Mesenchymal stem cell (in vitro differentiated cells and primary cell): ENCODE measurements around the gene TMEM243.
A peak's percentile ranks its signal among the peaks of the same experiment; 100 is the strongest.

Experiments
- DNase-seq: peaks from one replicate; pipeline ENCODE4 v3.0.0-alpha.2; 2013
- H2AFZ ChIP-seq: one replicate; pipeline ENCODE4 v1.6.1; 2013; ENCODE audit warnings: low read depth, mild to moderate bottlenecking, control low read depth, inconsistent platforms, low read length, moderate library complexity
- H2AK5ac ChIP-seq: 2 replicates; pipeline ENCODE4 v1.6.1; 2013; ENCODE audit warnings: low read length, moderate library complexity, mild to moderate bottlenecking, inconsistent platforms; ENCODE audit not compliant: severe bottlenecking
- H2BK120ac ChIP-seq: one replicate; pipeline ENCODE4 v1.6.1; 2013; ENCODE audit warnings: low read depth, mild to moderate bottlenecking, inconsistent platforms, low read length, moderate library complexity
- H2BK12ac ChIP-seq, 2 experiments: one replicate each; pipeline ENCODE4 v1.6.1; 2013; ENCODE audit warnings: inconsistent platforms in 2 of 2, low read length in 2 of 2, mild to moderate bottlenecking in 2 of 2, moderate library complexity in 2 of 2, control low read depth in 1 of 2
- H2BK15ac ChIP-seq: one replicate; pipeline ENCODE4 v1.6.1; 2013; ENCODE audit warnings: mild to moderate bottlenecking, low read depth, inconsistent platforms; ENCODE audit not compliant: poor library complexity, severe bottlenecking
- H2BK5ac ChIP-seq: 2 replicates; pipeline ENCODE4 v1.6.1; 2013; ENCODE audit warnings: low read depth, mild to moderate bottlenecking, low read length, control low read depth, inconsistent platforms; ENCODE audit not compliant: poor library complexity, severe bottlenecking
- H3K14ac ChIP-seq, 2 experiments: one replicate each; pipeline ENCODE4 v1.6.1; 2013; ENCODE audit warnings: inconsistent platforms in 2 of 2, low read length in 2 of 2, control low read depth in 1 of 2, mild to moderate bottlenecking in 1 of 2, moderate library complexity in 1 of 2
- H3K18ac ChIP-seq, 2 experiments: one replicate each; pipeline ENCODE4 v1.6.1; 2013; ENCODE audit warnings: inconsistent platforms in 2 of 2, low read length in 2 of 2, control low read depth in 1 of 2, low read depth in 1 of 2, mild to moderate bottlenecking in 1 of 2
- H3K23ac ChIP-seq, 2 experiments: one replicate each; pipeline ENCODE4 v1.6.1; 2013; ENCODE audit warnings: inconsistent platforms in 2 of 2, low read length in 2 of 2, mild to moderate bottlenecking in 2 of 2, moderate library complexity in 2 of 2, control low read depth in 1 of 2
- H3K27ac ChIP-seq: 2 replicates; pipeline ENCODE4 v1.5.1; 2013; ENCODE audit warnings: mild to moderate bottlenecking, moderate library complexity, low read length, control low read depth, inconsistent platforms; ENCODE audit not compliant: poor library complexity, severe bottlenecking
- H3K27me3 ChIP-seq, 2 experiments: 2 replicates each; pipeline versions ENCODE4 v1.6.1 to v1.7.0; 2013; ENCODE audit warnings: low read length in 2 of 2, mild to moderate bottlenecking in 2 of 2, moderate library complexity in 2 of 2, control low read depth in 1 of 2, inconsistent platforms in 1 of 2; ENCODE audit not compliant: control insufficient read depth in 1 of 2, insufficient read depth in 1 of 2
- H3K36me3 ChIP-seq, 2 experiments: 2 replicates each; pipeline versions ENCODE4 v1.6.1 to v1.7.0; 2013; ENCODE audit warnings: low read length in 2 of 2, control low read depth in 1 of 2, inconsistent platforms in 1 of 2, low read depth in 1 of 2, mild to moderate bottlenecking in 1 of 2; ENCODE audit not compliant: insufficient read depth in 2 of 2, control insufficient read depth in 1 of 2
- H3K4ac ChIP-seq, 2 experiments: one replicate each; pipeline ENCODE4 v1.6.1; 2013; ENCODE audit warnings: inconsistent platforms in 2 of 2, low read length in 2 of 2, mild to moderate bottlenecking in 2 of 2, moderate library complexity in 2 of 2, control low read depth in 1 of 2, low read depth in 1 of 2
- H3K4me1 ChIP-seq: 2 replicates; pipeline ENCODE4 v1.6.1; 2013; ENCODE audit warnings: low read depth, low read length, control low read depth; ENCODE audit not compliant: control insufficient read depth, insufficient read depth
- H3K4me2 ChIP-seq: 2 replicates; pipeline ENCODE4 v1.6.1; 2013; ENCODE audit warnings: low read length, mild to moderate bottlenecking, inconsistent platforms; ENCODE audit not compliant: poor library complexity, severe bottlenecking
- H3K4me3 ChIP-seq, 2 experiments: 2 replicates each; pipeline versions ENCODE4 v1.5.1 to v1.7.0; 2013; ENCODE audit warnings: low read length in 2 of 2, mild to moderate bottlenecking in 2 of 2, control low read depth in 1 of 2, low read depth in 1 of 2; ENCODE audit not compliant: insufficient read depth in 1 of 2
- H3K79me1 ChIP-seq: replicated peaks from 2 replicates; pipeline ENCODE4 v1.6.1; 2013; ENCODE audit warnings: mild to moderate bottlenecking, control low read depth, low read length, inconsistent platforms; ENCODE audit not compliant: poor library complexity, severe bottlenecking
- H3K9ac ChIP-seq: 2 replicates; pipeline ENCODE4 v1.7.0; 2013; ENCODE audit warnings: mild to moderate bottlenecking, low read length, moderate library complexity
- H3K9me3 ChIP-seq: 2 replicates; pipeline ENCODE4 v1.7.0; 2013; ENCODE audit warnings: mild to moderate bottlenecking, low read length; ENCODE audit not compliant: control insufficient read depth
- H4K8ac ChIP-seq: one replicate; pipeline ENCODE4 v1.6.1; 2013; ENCODE audit warnings: inconsistent platforms, mild to moderate bottlenecking, low read length, moderate library complexity
- H4K91ac ChIP-seq: one replicate; pipeline ENCODE4 v1.6.1; 2013; ENCODE audit warnings: mild to moderate bottlenecking, low read length, inconsistent platforms
- WGBS: methylation state at CpG from one replicate; pipeline ENCODE4 v1.1.7; 2013; ENCODE audit warnings: mixed read lengths; 5-methylcytosine and 5-hydroxymethylcytosine counted together

Gene TMEM243

DNA sequence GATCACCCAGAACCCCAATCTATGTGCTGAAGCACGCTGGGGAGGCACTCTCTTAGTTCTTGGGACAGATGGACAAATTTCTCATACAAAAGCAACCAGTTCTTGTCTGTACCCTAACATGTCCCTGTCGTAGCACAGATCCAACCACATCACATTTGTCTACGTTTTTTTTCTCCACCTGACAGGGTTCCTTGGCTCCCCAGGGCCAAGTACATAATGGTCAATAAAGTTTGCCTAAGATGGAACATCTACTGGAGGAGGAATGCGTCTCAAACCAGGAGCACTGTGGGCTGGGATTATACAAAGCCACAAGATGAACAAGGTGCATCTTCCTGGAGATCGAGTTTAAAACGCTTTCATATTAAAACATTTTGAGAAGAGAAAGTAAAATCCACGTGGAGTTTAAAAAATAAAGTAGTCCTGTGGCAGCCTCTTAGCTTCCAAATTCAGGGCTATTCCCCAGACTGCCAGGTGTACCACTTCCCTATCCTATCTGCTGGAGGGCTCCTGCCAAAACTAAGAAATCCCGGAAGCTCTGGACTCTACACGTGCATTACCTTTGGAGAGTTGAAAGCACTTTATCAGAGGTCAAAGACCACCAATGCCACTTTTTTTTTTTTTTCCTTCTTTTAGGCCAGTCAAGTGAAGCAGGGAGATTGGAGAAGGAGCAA, 1.4 kb downstream of the TMEM243 start:
- Histone ChIP-seq H2AK5ac (peak overlapping the region; percentile 94), H3K4me1 (peaks cover 15% of the 10 kb centered on the region), H2BK5ac (no peak overlapping the region), H3K27me3 (peaks cover 4 to 10% of the 10 kb centered on the region in 2 experiments), H3K4ac (no peak overlapping the region), H3K36me3 (no peaks in the 10 kb centered on the region), H3K14ac (no peak overlapping the region), H3K18ac (no peak overlapping the region), H3K79me1 (peaks cover 10% of the 10 kb centered on the region), H3K27ac (peak overlapping the region; percentile 53), H3K4me3 (peak overlapping the region in 1 of 2 experiments; percentile 95), H2BK12ac (no peak overlapping the region), H2AFZ (no peak overlapping the region), H3K23ac (no peak overlapping the region), H2BK120ac (peak overlapping the region; percentile 37), H3K9me3 (no peaks in the 10 kb centered on the region), H2BK15ac (no peak overlapping the region), H3K4me2 (peak overlapping the region; percentile 85), H4K8ac (no peak overlapping the region), H4K91ac (no peak overlapping the region), H3K9ac (peak overlapping the region; percentile 92)
- no peak for DNase-seq
- 95% methylated on average over 7 of the region's 9 CpGs for WGBS

DNA sequence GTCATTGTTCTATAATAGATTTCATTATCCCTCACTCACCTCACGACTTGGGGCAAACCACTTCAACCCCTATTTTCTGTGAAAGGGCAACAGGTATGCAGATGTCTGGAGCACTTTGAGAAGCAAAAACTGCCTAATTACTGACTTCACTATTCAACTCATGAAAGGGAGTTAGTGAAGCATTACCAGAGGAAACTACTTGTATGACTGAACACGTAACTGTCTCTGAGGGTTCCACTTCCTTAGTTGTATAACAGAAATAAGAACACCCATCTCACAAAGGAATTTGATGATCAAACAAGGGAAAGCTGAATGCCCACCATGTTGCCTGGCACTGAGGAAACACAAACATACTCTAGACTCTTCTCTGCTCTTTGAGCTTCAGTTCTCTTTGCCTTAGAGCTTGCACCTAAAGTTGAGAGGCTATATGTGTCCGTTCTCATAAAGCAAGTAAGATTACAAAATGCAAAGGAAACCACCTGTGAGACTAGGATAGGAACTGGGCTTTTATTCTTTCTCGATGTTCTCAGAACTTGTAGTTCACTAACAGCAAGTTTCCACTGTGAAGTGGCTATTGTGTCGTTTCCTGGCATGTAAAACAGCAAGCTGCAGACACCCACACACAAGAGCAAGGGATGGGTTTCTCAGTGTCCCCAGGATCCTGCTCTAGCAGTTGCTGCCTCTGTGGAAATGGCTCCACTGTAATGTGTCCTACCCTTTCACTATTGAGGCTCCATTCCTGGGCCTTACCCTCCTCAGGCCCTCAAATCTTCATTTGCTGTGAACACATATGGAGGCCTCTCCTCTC, 2.6 kb downstream of the TMEM243 start:
- Histone ChIP-seq H3K4me3 (peak overlapping the region in 1 of 2 experiments; percentile 15), H3K23ac (no peak overlapping the region), H2BK12ac (no peak overlapping the region)

DNA sequence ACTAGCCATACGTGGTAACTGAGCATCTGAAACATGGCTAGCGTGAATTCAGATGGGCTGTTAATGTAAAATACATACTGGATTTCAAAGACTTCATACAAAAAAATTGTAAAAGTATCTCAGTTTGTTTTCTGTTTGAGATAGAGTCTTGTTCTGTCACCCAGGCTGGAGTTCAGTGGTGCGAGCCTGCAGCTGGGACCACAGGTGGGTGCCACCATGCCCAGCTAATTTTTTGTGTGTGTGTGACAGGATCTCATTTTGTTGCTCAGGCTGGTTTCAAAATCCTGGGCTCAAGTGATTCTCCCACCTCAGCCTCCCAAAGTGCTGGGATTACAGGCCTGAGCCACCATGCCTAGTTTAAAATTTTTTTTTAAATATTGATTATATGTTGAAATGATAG, 4.5 kb downstream of the TMEM243 start:
- no peak overlapping the region for H3K14ac ChIP-seq
- 100% methylated on average over 1 of the region's 3 CpGs for WGBS
- no peak overlapping the region for H2BK12ac ChIP-seq
- no peak overlapping the region for H2BK120ac ChIP-seq
- H3K18ac ChIP-seq, result no peak overlapping the region
- H2BK15ac ChIP-seq, result no peak overlapping the region
- H3K79me1 ChIP-seq, result peaks cover 17% of the 10 kb centered on the region
- H3K4me2 ChIP-seq, result no peak overlapping the region
- H3K9me3 ChIP-seq, result no peaks in the 10 kb centered on the region
- no peak overlapping the region for H3K4ac ChIP-seq
- no peak overlapping the region for H3K27ac ChIP-seq
- H2AK5ac ChIP-seq, result no peak overlapping the region
- DNase-seq, result no peak
- H3K27me3 ChIP-seq, result no peaks in the 10 kb centered on the region
- no peak overlapping the region for H2AFZ ChIP-seq
- H4K8ac ChIP-seq, result no peak overlapping the region
- no peak overlapping the region for H3K4me3 ChIP-seq
- H4K91ac ChIP-seq, result no peak overlapping the region
- H3K36me3 ChIP-seq, result peaks cover 0 to 5% of the 10 kb centered on the region in 2 experiments
- H3K9ac ChIP-seq, result no peak overlapping the region
- H3K23ac ChIP-seq, result no peak overlapping the region
- H2BK5ac ChIP-seq, result no peak overlapping the region
- H3K4me1 ChIP-seq, result peaks cover 11% of the 10 kb centered on the region

More for the DNA sequence above, 2.6 kb downstream of the TMEM243 start:
- H3K4me2 ChIP-seq, result no peak overlapping the region
- no peak overlapping the region for H3K18ac ChIP-seq
- peak overlapping the region; percentile 55 for H3K27ac ChIP-seq
- H3K4me1 ChIP-seq, result peaks cover 17% of the 10 kb centered on the region
- WGBS, result 97% methylated on average over 4 of the region's 5 CpGs
- H2AK5ac ChIP-seq, result peak overlapping the region; percentile 31
- no peaks in the 10 kb centered on the region for H3K36me3 ChIP-seq
- H3K14ac ChIP-seq, result no peak overlapping the region
- H2BK120ac ChIP-seq, result no peak overlapping the region
- no peak overlapping the region for H3K4ac ChIP-seq
- H3K9ac ChIP-seq, result peak overlapping the region; percentile 42
- H4K91ac ChIP-seq, result no peak overlapping the region
- H3K9me3 ChIP-seq, result no peaks in the 10 kb centered on the region
- H4K8ac ChIP-seq, result no peak overlapping the region
- peaks cover 12% of the 10 kb centered on the region for H3K79me1 ChIP-seq
- no peak overlapping the region for H2BK15ac ChIP-seq
- no peak for DNase-seq
- H3K27me3 ChIP-seq, result peaks cover 2% of the 10 kb centered on the region in 2 experiments
- no peak overlapping the region for H2BK5ac ChIP-seq
- no peak overlapping the region for H2AFZ ChIP-seq

DNA sequence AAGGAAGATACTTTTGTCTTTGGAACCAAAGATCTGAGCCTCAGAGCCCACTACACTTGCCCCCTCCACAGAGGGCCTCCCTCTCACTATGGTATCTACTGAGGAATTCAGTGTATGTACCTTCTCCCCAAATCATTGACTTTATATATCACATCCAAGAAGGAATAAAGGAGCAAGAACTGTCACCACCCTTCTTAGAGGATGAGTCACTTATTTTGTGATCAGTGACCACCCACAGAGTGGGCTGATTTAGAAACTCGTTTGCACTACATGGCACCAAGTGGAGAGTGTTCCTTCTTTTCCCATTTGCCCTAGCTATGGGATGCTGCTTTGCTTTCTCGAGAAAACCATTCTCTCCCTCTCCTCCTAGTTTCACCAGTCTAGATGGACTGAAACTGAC, 5.7 kb downstream of the TMEM243 start:
- Histone ChIP-seq H3K9me3 (no peaks in the 10 kb centered on the region), H4K91ac (no peak overlapping the region), H3K23ac (no peak overlapping the region), H3K4me1 (peaks cover 11% of the 10 kb centered on the region), H2AFZ (no peak overlapping the region), H2BK15ac (no peak overlapping the region), H2AK5ac (no peak overlapping the region), H3K4me3 (no peak overlapping the region), H3K14ac (no peak overlapping the region), H3K27me3 (no peaks in the 10 kb centered on the region), H2BK120ac (no peak overlapping the region), H2BK5ac (no peak overlapping the region), H3K4me2 (no peak overlapping the region), H4K8ac (no peak overlapping the region), H3K4ac (no peak overlapping the region), H3K18ac (no peak overlapping the region), H3K9ac (no peak overlapping the region), H2BK12ac (no peak overlapping the region), H3K27ac (peak overlapping the region; percentile 49), H3K79me1 (peaks cover 18% of the 10 kb centered on the region), H3K36me3 (peaks cover 0 to 8% of the 10 kb centered on the region in 2 experiments)
- 57% methylated on average over 2 of the region's 2 CpGs for WGBS
- DNase-seq, result peak; percentile 15
